K562 (cell line): Measurements from ENCODE around the gene PTPRT. TPM values are rescaled to one million over a fixed set of nuclear protein-coding genes. Genes with fewer than 3 reads are reported as not detected.

Experiments used
- ATAC-seq: fragments of 200-7000 bp; cut with Tn5 transposase; 3 replicates; pipeline ENCODE4 v1.9.1; 2020; ENCODE audit warnings: moderate library complexity
- BruUV-seq: library from RNA; stranded (reverse); fragments of 400-500 nt; replicated peaks from 2 replicates; lab custom pipeline; 2021; lab: Mats Ljungman, UMichigan
- CTCF ChIA-PET: fragments of 300-600 bp; formaldehyde crosslinking; extraction: SDS; loops from one replicate; lab custom pipeline; 2021; ENCODE audit warnings: low intra/inter-chr PET ratio; lab: Yijun Ruan, JAX
- POLR2A ChIA-PET: fragments of 300-600, 350-650 bp; sonication (Branson Sonifier 250); formaldehyde crosslinking; extraction: SDS; loops from one replicate; lab custom pipeline; 2021; ENCODE audit warnings: antibody characterized with exemption, inconsistent platforms; lab: Yijun Ruan, JAX
- DNase-seq, 4 experiments: peaks; one replicate each; pipeline versions ENCODE4 v3.0.0 to v3.0.0-alpha.2; 2011 to 2018; ENCODE audit warnings: low spot score in 3 of 4, mixed read lengths in 3 of 4; ENCODE audit errors: extremely low read depth in 1 of 4
- FAIRE-seq: peaks from 2 replicates; lab custom pipeline; 2011; peaks lifted over from hg19 to GRCh38; lab: Jason Lieb, UNC
- H2AFZ ChIP-seq: 2 replicates; pipeline ENCODE4 v1.6.0; 2011; ENCODE audit warnings: low read depth, low read length, control low read depth, inconsistent platforms
- H3K27ac ChIP-seq: fragments of 200-600 bp; 3 replicates; pipeline ENCODE4 v1.8.0; 2011; ENCODE audit warnings: low read depth, mild to moderate bottlenecking, control low read depth, inconsistent platforms, low read length, moderate library complexity, mixed read lengths; ENCODE audit errors: extremely low read depth
- H3K27me3 ChIP-seq, 2 experiments: fragments of 300-600 bp in 1 of 2; 2 replicates in 1 of 2; 3 replicates in 1 of 2; pipeline versions ENCODE4 v1.6.0 to v1.8.0; 2011; ENCODE audit warnings: inconsistent platforms in 2 of 2, low read length in 2 of 2, mild to moderate bottlenecking in 1 of 2, mixed read lengths in 1 of 2, moderate library complexity in 1 of 2; ENCODE audit not compliant: control insufficient read depth in 2 of 2, insufficient read depth in 2 of 2
- H3K36me3 ChIP-seq: fragments of 300-600 bp; 3 replicates; pipeline ENCODE4 v1.8.0; 2011; ENCODE audit warnings: mild to moderate bottlenecking, low read length, inconsistent platforms; ENCODE audit not compliant: control insufficient read depth, insufficient read depth
- H3K4me1 ChIP-seq, 2 experiments: fragments of 200-600 bp in 1 of 2; replicated peaks in 1 of 2; 2 replicates in 1 of 2; 3 replicates in 1 of 2; pipeline versions ENCODE4 v1.5.1 to v1.8.0; 2011; ENCODE audit warnings: inconsistent platforms in 2 of 2, low read length in 2 of 2, mild to moderate bottlenecking in 1 of 2, mixed read lengths in 1 of 2, moderate library complexity in 1 of 2; ENCODE audit not compliant: control insufficient read depth in 2 of 2, insufficient read depth in 2 of 2
- H3K4me2 ChIP-seq: 2 replicates; pipeline ENCODE4 v1.6.1; 2011; ENCODE audit warnings: low read length, control low read depth, inconsistent platforms, mixed read lengths; ENCODE audit not compliant: insufficient read depth
- H3K4me3 ChIP-seq: fragments of 200-600 bp; sonication (generic), shearing (Covaris generic); 2 replicates; pipeline ENCODE4 v1.5.1; 2016; ENCODE audit warnings: control low read depth, inconsistent platforms
- H3K79me2 ChIP-seq: fragments of 200-600 bp; 3 replicates; pipeline ENCODE4 v1.8.0; 2011; ENCODE audit warnings: low read length, inconsistent platforms; ENCODE audit not compliant: control insufficient read depth, insufficient read depth
- H3K9ac ChIP-seq, 2 experiments: 2 replicates each; pipeline versions ENCODE4 v1.6.0 to v1.6.1; 2011; ENCODE audit warnings: low read depth in 2 of 2, low read length in 2 of 2, control low read depth in 1 of 2, inconsistent platforms in 1 of 2, mild to moderate bottlenecking in 1 of 2, mixed read lengths in 1 of 2; ENCODE audit not compliant: insufficient read depth in 1 of 2
- H3K9me1 ChIP-seq: one replicate; pipeline ENCODE4 v1.6.0; 2011; ENCODE audit warnings: inconsistent platforms, mild to moderate bottlenecking, low read length, moderate library complexity; ENCODE audit not compliant: control insufficient read depth, insufficient read depth
- H3K9me3 ChIP-seq: replicated peaks from 2 replicates; pipeline ENCODE4 v1.5.1; 2011; ENCODE audit warnings: low read depth, low read length, inconsistent platforms; ENCODE audit not compliant: control insufficient read depth, insufficient read depth
- H4K20me1 ChIP-seq: replicated peaks from 2 replicates; pipeline ENCODE4 v1.6.1; 2011; ENCODE audit warnings: low read length, inconsistent platforms, mixed read lengths; ENCODE audit not compliant: control insufficient read depth, insufficient read depth
- CAMTA2 ChIP-seq: fragments of 250-450 bp; sonication (Bioruptor Pico); conservative IDR thresholded peaks from 2 replicates; pipeline ENCODE4 v1.5.1; 2022
- CEBPG ChIP-seq, 3 experiments: fragments of 200-800 bp in 1 of 3; sonication (Bioruptor generic) in 1 of 3; sonication (generic) in 1 of 3; formaldehyde crosslinking in 1 of 3; IDR thresholded peaks in 2 of 3; conservative IDR thresholded peaks in 1 of 3; 2 replicates each; pipeline versions ENCODE4 v1.6.1 to v1.8.0; 2016 to 2022; ENCODE audit warnings: missing compliant biosample characterization in 2 of 3, missing genetic modification characterization in 2 of 3, mild to moderate bottlenecking in 1 of 3, missing genetic modification reagents in 1 of 3
- GATAD2B ChIP-seq: fragments of 450-650 bp; IDR thresholded peaks from 2 replicates; pipeline ENCODE4 v1.6.1; 2017; ENCODE audit warnings: mild to moderate bottlenecking, borderline replicate concordance
- IRF9 ChIP-seq: fragments of 450-650 bp; IDR thresholded peaks from 2 replicates; pipeline ENCODE4 v1.6.1; 2016; ENCODE audit warnings: missing biosample characterization, missing genetic modification characterization
- TGIF2 ChIP-seq: sonication (generic); formaldehyde crosslinking; IDR thresholded peaks from 2 replicates; pipeline ENCODE4 v1.8.1; 2022; ENCODE audit warnings: mild to moderate bottlenecking, missing genetic modification reagents, moderate library complexity
- ZBTB2 ChIP-seq: fragments of 450-650 bp; IDR thresholded peaks from 2 replicates; pipeline ENCODE4 v1.6.1; 2016; ENCODE audit warnings: antibody characterized with exemption
- ZKSCAN8 ChIP-seq: fragments of 200-800 bp; sonication (Bioruptor generic); IDR thresholded peaks from 2 replicates; pipeline ENCODE4 v1.6.1; 2016; ENCODE audit warnings: missing genetic modification characterization, missing compliant biosample characterization
- ZNF318 ChIP-seq, 2 experiments: fragments of 450-650 bp; IDR thresholded peaks; 2 replicates each; pipeline ENCODE4 v1.6.1; 2016; ENCODE audit warnings: mild to moderate bottlenecking in 2 of 2, borderline replicate concordance in 1 of 2, low read depth in 1 of 2, moderate library complexity in 1 of 2
- WGBS: fragments of 100-300 bp; shearing (Covaris generic); methylation state at CpG from one replicate; pipeline ENCODE4 v1.1.6; 2016; ENCODE audit warnings: low coverage, mixed read lengths; ENCODE audit not compliant: insufficient coverage; ENCODE audit errors: missing lambda C conversion rate; 5-methylcytosine and 5-hydroxymethylcytosine counted together
- in situ Hi-C: fragments of 300-500 bp; cut with MboI; formaldehyde crosslinking; loops from 4 replicates; pipeline ENCODE4 v1.15.0; 2018; ENCODE audit warnings: inconsistent platforms, mixed read lengths
- intact Hi-C: fragments of 100-400 bp; cut with micrococcal nuclease; formaldehyde crosslinking; loops from 2 replicates; pipeline ENCODE4 v1.14.2; 2022
- polyA plus RNA-seq, 8 experiments: library from polyadenylated mRNA; depleted of rRNA in 4 of 8; stranded (reverse) in 5 of 8; unstranded in 3 of 8; fragments of >200 nt; fragmentation: Nextera tagmentation in 2 of 8; fragmentation: Illumina TruSeq in 1 of 8; extraction: Ambion mirVana in 2 of 8; extraction: Trizol in 1 of 8; gene quantifications; 2 replicates each; pipeline versions ENCODE4 v1.2.1 to v1.2.3, GENCODE V29; 2011 to 2014; ENCODE audit warnings: inconsistent platforms in 1 of 8, missing spikeins in 1 of 8
- total RNA-seq, 7 experiments: library from RNA; depleted of rRNA in 6 of 7; stranded (reverse); fragments of >200 nt in 6 of 7; fragmentation: Illumina TruSeq in 2 of 7; extraction: Trizol in 2 of 7; gene quantifications; 2 replicates each; pipeline versions ENCODE4 v1.2.1 to v1.2.3, GENCODE V29; 2011 to 2021; ENCODE audit warnings: low replicate concordance in 1 of 7

Gene PTPRT
- total and polyA plus RNA-seq, 9 of the 15 experiments (the other 6 are each of a cell fraction or from before 2014, with no cell fraction given) = not detected

GRCh38 chr20:42924215-42924614 lies 265.5 kb downstream of the PTPRT start (continued):
- no peak for TF ChIP-seq ZBTB2

- ChIA-PET CTCF (no interaction called here), POLR2A (no interaction called here)
- Histone ChIP-seq H3K4me2 (no peak overlapping the region), H3K4me1 (no peaks in the 10 kb centered on the region), H4K20me1 (no peaks in the 10 kb centered on the region), H2AFZ (no peak overlapping the region), H3K9me1 (no peaks in the 10 kb centered on the region), H3K27me3 (no peaks in the 10 kb centered on the region; a peak in 1 of 5 replicates), H3K9ac (no peak overlapping the region), H3K79me2 (no peaks in the 10 kb centered on the region), H3K9me3 (no peaks in the 10 kb centered on the region), H3K4me3 (no peak overlapping the region), H3K36me3 (no peaks in the 10 kb centered on the region), H3K27ac (no peak overlapping the region)
- intact Hi-C loops = no loop called here
- DNase-seq (no peak), FAIRE-seq (no peak), ATAC-seq (no peak)
- in situ Hi-C loops = no loop called here
- BruUV-seq = no TSS peak
- 0% methylated on average over 7 of the region's 7 CpGs for WGBS
- TF ChIP-seq ZNF318 (IDR thresholded peaks at IDR 0.05; ENCODE audit: borderline replicate concordance in 1 of 2, low read depth in 1 of 2) (no peak), ZKSCAN8 (CRISPR knock-in tag) (no peak), TGIF2 (no peak), CAMTA2 (CRISPR knock-in tag) (no peak), IRF9 (tag) (no peak), CEBPG (CRISPR knock-in tag; IDR thresholded peaks at IDR 0.05) (no peak), CEBPG (tag; conservative IDR thresholded peaks at IDR 0.05 in 1 of 2, IDR thresholded peaks at IDR 0.05 in 1 of 2) (no peak), GATAD2B (no peak)
These were observed 266.3 kb downstream of the PTPRT start for GRCh38 chr20:42923348-42923918.
